Keratinocyte (primary cell): ENCODE results near the gene KMT5C. TPM values are rescaled to one million over a fixed set of nuclear protein-coding genes. Genes with fewer than 3 reads are reported as not detected.

ENCODE experiments used
- DNase-seq: peaks from one replicate; pipeline ENCODE4 v3.0.0-alpha.2; 2011; ENCODE audit warnings: low read depth, missing footprints, low spot score
- FAIRE-seq: peaks from 2 replicates; lab custom pipeline; 2011; peaks lifted over from hg19 to GRCh38; lab: Jason Lieb, UNC
- H2AFZ ChIP-seq: 2 replicates; pipeline ENCODE4 v1.6.0; 2012; ENCODE audit warnings: low read length, control low read depth, inconsistent platforms; ENCODE audit not compliant: control insufficient read depth
- H3K27ac ChIP-seq: 2 replicates; pipeline ENCODE4 v1.5.1; 2011; ENCODE audit warnings: low read length; ENCODE audit not compliant: control insufficient read depth, insufficient read depth
- H3K27me3 ChIP-seq: 3 replicates; pipeline ENCODE4 v1.6.0; 2011; ENCODE audit warnings: low read length; ENCODE audit not compliant: control insufficient read depth, insufficient read depth; ENCODE audit errors: extremely low read depth
- H3K36me3 ChIP-seq, 2 experiments: 2 replicates in 1 of 2; 3 replicates in 1 of 2; pipeline ENCODE4 v1.5.1; 2011; ENCODE audit warnings: low read length in 2 of 2, mild to moderate bottlenecking in 1 of 2; ENCODE audit not compliant: control insufficient read depth in 2 of 2, insufficient read depth in 2 of 2; ENCODE audit errors: extremely low read depth in 1 of 2
- H3K4me1 ChIP-seq: 3 replicates; pipeline ENCODE4 v1.5.1; 2011; ENCODE audit warnings: low read length; ENCODE audit not compliant: control insufficient read depth, insufficient read depth; ENCODE audit errors: extremely low read depth
- H3K4me2 ChIP-seq: 3 replicates; pipeline ENCODE4 v1.6.0; 2011; ENCODE audit warnings: low read depth, low read length; ENCODE audit not compliant: control insufficient read depth, insufficient read depth; ENCODE audit errors: extremely low read depth
- H3K4me3 ChIP-seq, 3 experiments: fragments of 200-600 bp in 1 of 3; sonication (generic) in 1 of 3; 2 replicates in 2 of 3; 3 replicates in 1 of 3; pipeline ENCODE4 v1.5.1; 2011 to 2016; ENCODE audit warnings: low read length in 3 of 3, mild to moderate bottlenecking in 3 of 3, control low read depth in 2 of 3, inconsistent platforms in 1 of 3, low read depth in 1 of 3, mixed read lengths in 1 of 3, mixed run types in 1 of 3, moderate library complexity in 1 of 3; ENCODE audit not compliant: control insufficient read depth in 2 of 3, insufficient read depth in 2 of 3; ENCODE audit errors: extremely low read depth in 1 of 3
- H3K79me2 ChIP-seq: 2 replicates; pipeline ENCODE4 v1.6.0; 2012; ENCODE audit warnings: low read length; ENCODE audit not compliant: control insufficient read depth, insufficient read depth
- H3K9ac ChIP-seq: 3 replicates; pipeline ENCODE4 v1.6.0; 2011; ENCODE audit warnings: low read length; ENCODE audit not compliant: control insufficient read depth, insufficient read depth; ENCODE audit errors: extremely low read depth
- H3K9me1 ChIP-seq: 3 replicates; pipeline ENCODE4 v1.6.0; 2011; ENCODE audit warnings: low read length; ENCODE audit not compliant: control insufficient read depth, insufficient read depth; ENCODE audit errors: extremely low read depth
- H3K9me3 ChIP-seq: 2 replicates; pipeline ENCODE4 v1.5.1; 2012; ENCODE audit warnings: low read depth, low read length; ENCODE audit not compliant: control insufficient read depth
- H4K20me1 ChIP-seq: 3 replicates; pipeline ENCODE4 v1.6.0; 2011; ENCODE audit warnings: low read length; ENCODE audit not compliant: control insufficient read depth, insufficient read depth; ENCODE audit errors: extremely low read depth
- EZH2 ChIP-seq: IDR thresholded peaks from one replicate; pipeline ENCODE4 v1.6.1; 2012; ENCODE audit warnings: inconsistent platforms, mild to moderate bottlenecking, low read length, moderate library complexity
- dilution Hi-C: fragments of 300-500 bp; cut with MboI; formaldehyde crosslinking; loops from one replicate; pipeline ENCODE4 v1.7.0; 2020; ENCODE audit warnings: low sequenced_read_pairs; ENCODE audit not compliant: extremely low pct_ligation_motif_present
- polyA plus RNA-seq, 5 experiments: library from polyadenylated mRNA; depleted of rRNA in 3 of 5; stranded (reverse) in 3 of 5; stranded (forward) in 1 of 5; unstranded in 1 of 5; fragments of >200 nt; gene quantifications; 1 replicate in 1 of 5; 2 replicates in 3 of 5; 3 replicates in 1 of 5; pipeline versions ENCODE4 v1.2.1 to v1.2.3, GENCODE V29; 2011 to 2012; ENCODE audit warnings: missing spikeins in 2 of 5, low read depth in 1 of 5, low replicate concordance in 1 of 5
- TF ChIP-seq, protein P1 (sequence below), 3 experiments: IDR thresholded peaks in 1 of 3; conservative IDR thresholded peaks in 1 of 3; optimal IDR thresholded peaks in 1 of 3; 2 replicates in 2 of 3; 3 replicates in 1 of 3; pipeline versions ENCODE3 to v1.5.1; 2011; ENCODE audit warnings: low read length in 3 of 3, mild to moderate bottlenecking in 3 of 3, moderate library complexity in 2 of 3, control low read depth in 1 of 3, inconsistent platforms in 1 of 3; ENCODE audit not compliant: insufficient read depth in 2 of 3; ENCODE audit errors: extremely low read depth in 1 of 3

Gene KMT5C
- polyA plus RNA-seq, 1 donor (not counting 4 experiments of a cell fraction or from before 2014, with no cell fraction given), result 4.3 TPM

DNA sequence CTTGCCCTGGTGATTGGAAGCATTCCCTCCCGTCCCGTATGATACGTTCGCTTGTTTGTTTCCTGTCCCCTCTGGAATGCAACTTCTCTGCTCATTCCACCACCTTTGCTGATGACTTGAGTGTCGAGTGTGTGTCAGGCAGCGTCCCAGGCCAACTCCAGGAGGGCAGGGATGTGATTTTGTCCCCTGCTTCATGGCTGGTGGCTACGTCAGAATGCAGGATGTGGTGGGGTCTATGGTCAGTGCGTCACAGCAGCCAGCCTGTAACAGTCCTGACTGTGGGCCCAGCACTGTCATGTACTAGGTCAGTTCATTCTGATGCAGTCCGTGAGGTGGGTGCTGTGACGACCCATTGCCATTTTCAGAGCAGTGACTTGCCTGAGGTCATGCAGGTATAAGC is 39.7 kb upstream of the KMT5C start:
- Histone ChIP-seq H3K4me2 (no peak overlapping the region), H3K27ac (no peak overlapping the region), H3K27me3 (no peaks in the 10 kb centered on the region), H3K9me3 (no peaks in the 10 kb centered on the region), H3K4me3 (no peak overlapping the region), H3K4me1 (peaks cover 2% of the 10 kb centered on the region), H2AFZ (no peak overlapping the region), H3K9ac (no peak overlapping the region), H3K36me3 (no peaks in the 10 kb centered on the region), H4K20me1 (no peaks in the 10 kb centered on the region), H3K79me2 (no peaks in the 10 kb centered on the region), H3K9me1 (no peaks in the 10 kb centered on the region)
- FAIRE-seq (no peak), DNase-seq (no peak)
- dilution Hi-C loops, result no loop called here
- TF ChIP-seq, protein P1, sequence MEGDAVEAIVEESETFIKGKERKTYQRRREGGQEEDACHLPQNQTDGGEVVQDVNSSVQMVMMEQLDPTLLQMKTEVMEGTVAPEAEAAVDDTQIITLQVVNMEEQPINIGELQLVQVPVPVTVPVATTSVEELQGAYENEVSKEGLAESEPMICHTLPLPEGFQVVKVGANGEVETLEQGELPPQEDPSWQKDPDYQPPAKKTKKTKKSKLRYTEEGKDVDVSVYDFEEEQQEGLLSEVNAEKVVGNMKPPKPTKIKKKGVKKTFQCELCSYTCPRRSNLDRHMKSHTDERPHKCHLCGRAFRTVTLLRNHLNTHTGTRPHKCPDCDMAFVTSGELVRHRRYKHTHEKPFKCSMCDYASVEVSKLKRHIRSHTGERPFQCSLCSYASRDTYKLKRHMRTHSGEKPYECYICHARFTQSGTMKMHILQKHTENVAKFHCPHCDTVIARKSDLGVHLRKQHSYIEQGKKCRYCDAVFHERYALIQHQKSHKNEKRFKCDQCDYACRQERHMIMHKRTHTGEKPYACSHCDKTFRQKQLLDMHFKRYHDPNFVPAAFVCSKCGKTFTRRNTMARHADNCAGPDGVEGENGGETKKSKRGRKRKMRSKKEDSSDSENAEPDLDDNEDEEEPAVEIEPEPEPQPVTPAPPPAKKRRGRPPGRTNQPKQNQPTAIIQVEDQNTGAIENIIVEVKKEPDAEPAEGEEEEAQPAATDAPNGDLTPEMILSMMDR (optimal IDR thresholded peaks at IDR 0.05 in 1 of 3, IDR thresholded peaks at IDR 0.05 in 1 of 3, conservative IDR thresholded peaks at IDR 0.05 in 1 of 3; ENCODE audit: extremely low read depth in 1 of 3, insufficient read depth in 2 of 3, low read length in 3 of 3), result no peak
- TF ChIP-seq EZH2, result no peak

DNA sequence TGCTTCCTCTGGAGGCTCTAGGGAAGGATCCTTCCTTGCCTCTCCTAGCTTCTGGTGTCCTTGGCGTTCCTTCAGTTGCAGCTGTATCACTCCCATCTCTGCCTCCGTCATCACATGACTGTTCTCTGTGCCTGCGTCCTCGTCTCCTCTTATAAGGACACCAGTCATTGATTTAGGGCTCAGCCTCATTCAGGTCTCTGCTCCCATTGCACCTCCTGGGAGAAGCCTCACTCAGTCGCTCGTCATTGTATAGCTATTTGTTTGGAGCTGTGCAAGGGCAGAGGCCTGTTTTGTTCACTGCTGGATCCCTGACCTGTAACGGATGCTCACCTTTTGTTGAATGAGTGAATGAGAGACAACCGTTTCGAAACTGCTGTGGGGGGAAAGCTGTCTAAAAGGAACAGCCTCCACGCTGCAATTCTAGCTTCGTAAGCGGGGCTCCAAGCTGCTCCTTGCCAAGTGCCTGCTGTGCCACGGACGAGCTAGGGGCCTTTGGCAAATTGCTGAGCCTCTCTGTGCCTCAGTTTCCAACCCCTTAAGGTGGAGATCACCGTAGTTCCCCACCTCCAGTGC is 38.7 kb upstream of the KMT5C start:
- Histone ChIP-seq H3K9me3 (no peaks in the 10 kb centered on the region), H2AFZ (peak overlapping the region; percentile 96), H3K36me3 (no peaks in the 10 kb centered on the region), H3K9ac (no peak overlapping the region), H3K4me3 (no peak overlapping the region), H3K27ac (no peak overlapping the region), H3K4me1 (peaks cover 2% of the 10 kb centered on the region), H3K27me3 (no peaks in the 10 kb centered on the region), H3K4me2 (no peak overlapping the region), H3K9me1 (no peaks in the 10 kb centered on the region), H4K20me1 (no peaks in the 10 kb centered on the region), H3K79me2 (no peaks in the 10 kb centered on the region)
- DNase-seq (no peak), FAIRE-seq (no peak)
- TF ChIP-seq, protein P1 (optimal IDR thresholded peaks at IDR 0.05 in 1 of 3, IDR thresholded peaks at IDR 0.05 in 1 of 3, conservative IDR thresholded peaks at IDR 0.05 in 1 of 3; ENCODE audit: extremely low read depth in 1 of 3, insufficient read depth in 2 of 3, low read length in 3 of 3), result no peak
- TF ChIP-seq EZH2, result no peak
- dilution Hi-C loops, result no loop called here
